ENCODE results near the gene RASA3. TPM values are rescaled to one million over a fixed set of nuclear protein-coding genes. Genes with fewer than 3 reads are reported as not detected.

The RASA3 gene
- polyA plus RNA-seq, 1 donor from 2014 or later = 8.5 TPM

- Histone ChIP-seq H3K9ac (ENCODE audit: low read length) (no peak overlapping the region), H3K79me2 (replicated peaks; ENCODE audit: insufficient read depth, low read length) (no peaks in the 10 kb centered on the region), H3K9me2 (ENCODE audit: insufficient read depth, low read length) (no peaks in the 10 kb centered on the region), H3F3A (ENCODE audit: insufficient read depth, low read length, poor library complexity, severe bottlenecking) (no peaks in the 10 kb centered on the region), H3K4me3 (ENCODE audit: low read length) (no peak overlapping the region), H2AFZ (ENCODE audit: low read depth, low read length) (no peak overlapping the region), H3K27ac (ENCODE audit: low read length) (no peak overlapping the region), H3K27me3 (ENCODE audit: insufficient read depth, low read depth, low read length) (no peaks in the 10 kb centered on the region), H3K4me2 (ENCODE audit: low read length) (no peak overlapping the region), H3K36me3 (ENCODE audit: insufficient read depth, low read length) (no peaks in the 10 kb centered on the region), H3K9me3 (ENCODE audit: low read length) (no peaks in the 10 kb centered on the region), H4K20me1 (ENCODE audit: insufficient read depth) (no peaks in the 10 kb centered on the region)
- no peak for TF ChIP-seq TAF1 (IDR thresholded peaks at IDR 0.05; ENCODE audit: low read depth)
- no peak for TF ChIP-seq EP300 (conservative IDR thresholded peaks at IDR 0.05; ENCODE audit: poor library complexity, severe bottlenecking)
- TF ChIP-seq MXI1 (conservative IDR thresholded peaks at IDR 0.05; ENCODE audit: poor library complexity, severe bottlenecking) = no peak
- no peak for TF ChIP-seq EZH2 (IDR thresholded peaks at IDR 0.05; ENCODE audit: borderline replicate concordance, insufficient read depth, low read length, poor library complexity, severe bottlenecking)
- TF ChIP-seq, protein P1, sequence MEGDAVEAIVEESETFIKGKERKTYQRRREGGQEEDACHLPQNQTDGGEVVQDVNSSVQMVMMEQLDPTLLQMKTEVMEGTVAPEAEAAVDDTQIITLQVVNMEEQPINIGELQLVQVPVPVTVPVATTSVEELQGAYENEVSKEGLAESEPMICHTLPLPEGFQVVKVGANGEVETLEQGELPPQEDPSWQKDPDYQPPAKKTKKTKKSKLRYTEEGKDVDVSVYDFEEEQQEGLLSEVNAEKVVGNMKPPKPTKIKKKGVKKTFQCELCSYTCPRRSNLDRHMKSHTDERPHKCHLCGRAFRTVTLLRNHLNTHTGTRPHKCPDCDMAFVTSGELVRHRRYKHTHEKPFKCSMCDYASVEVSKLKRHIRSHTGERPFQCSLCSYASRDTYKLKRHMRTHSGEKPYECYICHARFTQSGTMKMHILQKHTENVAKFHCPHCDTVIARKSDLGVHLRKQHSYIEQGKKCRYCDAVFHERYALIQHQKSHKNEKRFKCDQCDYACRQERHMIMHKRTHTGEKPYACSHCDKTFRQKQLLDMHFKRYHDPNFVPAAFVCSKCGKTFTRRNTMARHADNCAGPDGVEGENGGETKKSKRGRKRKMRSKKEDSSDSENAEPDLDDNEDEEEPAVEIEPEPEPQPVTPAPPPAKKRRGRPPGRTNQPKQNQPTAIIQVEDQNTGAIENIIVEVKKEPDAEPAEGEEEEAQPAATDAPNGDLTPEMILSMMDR (IDR thresholded peaks at IDR 0.05; ENCODE audit: poor library complexity, severe bottlenecking) = no peak
- no peak for TF ChIP-seq RAD21 (conservative IDR thresholded peaks at IDR 0.05)
- no peak for TF ChIP-seq POLR2AphosphoS5 (IDR thresholded peaks at IDR 0.05)
- no peak for TF ChIP-seq SMC3 (conservative IDR thresholded peaks at IDR 0.05; ENCODE audit: poor library complexity)
- TF ChIP-seq REST (IDR thresholded peaks at IDR 0.05; ENCODE audit: borderline replicate concordance) = no peak
Measured at GRCh38 chr13:114121031-114121430, 11.4 kb downstream of the RASA3 start.

GRCh38 chr13:114120591-114121011 is 11.8 kb downstream of the RASA3 start:
- H3K79me2 ChIP-seq (replicated peaks; ENCODE audit: insufficient read depth, low read length) = no peaks in the 10 kb centered on the region
- H3K4me2 ChIP-seq (ENCODE audit: low read length) = no peak overlapping the region
- no peak overlapping the region for H3K9ac ChIP-seq (ENCODE audit: low read length)
- no peaks in the 10 kb centered on the region for H3K9me2 ChIP-seq (ENCODE audit: insufficient read depth, low read length)
- no peak overlapping the region for H3K4me3 ChIP-seq (ENCODE audit: low read length)
- H3F3A ChIP-seq (ENCODE audit: insufficient read depth, low read length, poor library complexity, severe bottlenecking) = no peaks in the 10 kb centered on the region
- TF ChIP-seq POLR2AphosphoS5 (IDR thresholded peaks at IDR 0.05) (no peak), EP300 (conservative IDR thresholded peaks at IDR 0.05; ENCODE audit: poor library complexity, severe bottlenecking) (no peak), MXI1 (conservative IDR thresholded peaks at IDR 0.05; ENCODE audit: poor library complexity, severe bottlenecking) (no peak), RAD21 (conservative IDR thresholded peaks at IDR 0.05) (no peak), TAF1 (IDR thresholded peaks at IDR 0.05; ENCODE audit: low read depth) (no peak), EZH2 (IDR thresholded peaks at IDR 0.05; ENCODE audit: borderline replicate concordance, insufficient read depth, low read length, poor library complexity, severe bottlenecking) (no peak), SMC3 (conservative IDR thresholded peaks at IDR 0.05; ENCODE audit: poor library complexity) (no peak), REST (IDR thresholded peaks at IDR 0.05; ENCODE audit: borderline replicate concordance) (no peak)
- TF ChIP-seq, protein P1 (IDR thresholded peaks at IDR 0.05; ENCODE audit: poor library complexity, severe bottlenecking) = no peak
- H3K9me3 ChIP-seq (ENCODE audit: low read length) = no peaks in the 10 kb centered on the region
- no peaks in the 10 kb centered on the region for H3K27me3 ChIP-seq (ENCODE audit: insufficient read depth, low read depth, low read length)
- no peak overlapping the region for H2AFZ ChIP-seq (ENCODE audit: low read depth, low read length)
- H3K36me3 ChIP-seq (ENCODE audit: insufficient read depth, low read length) = no peaks in the 10 kb centered on the region
- no peak overlapping the region for H3K27ac ChIP-seq (ENCODE audit: low read length)
- no peaks in the 10 kb centered on the region for H4K20me1 ChIP-seq (ENCODE audit: insufficient read depth)
